PC-3 (cell line): ENCODE data around the gene COL8A1. TPM values are rescaled to one million over a fixed set of nuclear protein-coding genes. Genes with fewer than 3 reads are reported as not detected.

Source experiments
- ATAC-seq: fragments of 200-7000 bp; cut with Tn5 transposase; 2 replicates; pipeline ENCODE4 v1.9.1; 2020; ENCODE audit warnings: mild to moderate bottlenecking, moderate library complexity
- BruUV-seq: library from RNA; stranded (reverse); fragments of 400-500 nt; replicated peaks from 2 replicates; lab custom pipeline; 2021; lab: Mats Ljungman, UMichigan
- CTCF ChIA-PET: fragments of 300-600 bp; sonication (Branson Sonifier 250); formaldehyde crosslinking; loops from one replicate; lab custom pipeline; 2022; ENCODE audit warnings: antibody characterized with exemption; lab: Charles Lee
- POLR2A ChIA-PET: fragments of 300-600 bp; sonication (Branson Sonifier 250); formaldehyde crosslinking; loops from one replicate; lab custom pipeline; 2022; ENCODE audit warnings: antibody characterized with exemption; ENCODE audit not compliant: unreplicated experiment; lab: Charles Lee
- DNase-seq: peaks from one replicate; pipeline ENCODE4 v3.0.0-alpha.2; 2015
- H2AFZ ChIP-seq: fragments of 300-600 bp; sonication (generic); 2 replicates; pipeline ENCODE4 v1.6.0; 2016; ENCODE audit warnings: antibody characterized with exemption, low read length
- H3F3A ChIP-seq: fragments of 300-600 bp; sonication (generic); one replicate; pipeline ENCODE4 v1.6.0; 2017; ENCODE audit warnings: antibody characterized with exemption, low read length, control low read depth, mild to moderate bottlenecking; ENCODE audit not compliant: unreplicated experiment
- H3K27ac ChIP-seq: fragments of 300-600 bp; sonication (generic); 2 replicates; pipeline ENCODE4 v1.5.1; 2016; ENCODE audit warnings: mild to moderate bottlenecking, low read length
- H3K27me3 ChIP-seq: fragments of 300-600 bp; sonication (generic); 2 replicates; pipeline ENCODE4 v1.6.1; 2016; ENCODE audit warnings: low read length, mixed read lengths
- H3K36me3 ChIP-seq: fragments of 300-600 bp; sonication (generic); 2 replicates; pipeline ENCODE4 v1.6.1; 2016; ENCODE audit warnings: low read depth, mixed run types, low read length, mixed read lengths
- H3K4me1 ChIP-seq: fragments of 300-600 bp; sonication (generic); 2 replicates; pipeline ENCODE4 v1.5.1; 2016; ENCODE audit warnings: low read length; ENCODE audit not compliant: insufficient read depth
- H3K4me2 ChIP-seq: fragments of 300-600 bp; sonication (generic); 2 replicates; pipeline ENCODE4 v1.6.0; 2016; ENCODE audit warnings: low read length
- H3K4me3 ChIP-seq: fragments of 300-600 bp; sonication (generic); 2 replicates; pipeline ENCODE4 v1.5.1; 2016; ENCODE audit warnings: mild to moderate bottlenecking, low read length, mixed read lengths
- H3K79me2 ChIP-seq: fragments of 300-600 bp; sonication (generic); 2 replicates; pipeline ENCODE4 v1.6.1; 2017; ENCODE audit warnings: low read length, mixed read lengths
- H3K9ac ChIP-seq: fragments of 300-600 bp; sonication (generic); 2 replicates; pipeline ENCODE4 v1.6.0; 2016; ENCODE audit warnings: mild to moderate bottlenecking, low read length
- H3K9me2 ChIP-seq: fragments of 300-600 bp; sonication (generic); replicated peaks from 2 replicates; pipeline ENCODE4 v1.6.1; 2016; ENCODE audit warnings: mixed run types, low read length, mixed read lengths
- H3K9me3 ChIP-seq: fragments of 300-600 bp; sonication (generic); 2 replicates; pipeline ENCODE4 v1.6.1; 2016; ENCODE audit warnings: low read length, mixed read lengths
- H4K20me1 ChIP-seq: fragments of 300-600 bp; sonication (generic); 2 replicates; pipeline ENCODE4 v1.6.1; 2016; ENCODE audit warnings: low read length, mixed read lengths
- EZH2 ChIP-seq: fragments of 300-600 bp; sonication (generic); IDR thresholded peaks from one replicate; pipeline ENCODE4 v1.6.1; 2017; ENCODE audit warnings: antibody characterized with exemption, mild to moderate bottlenecking, low read length; ENCODE audit not compliant: unreplicated experiment
- EZH2phosphoT487 ChIP-seq: fragments of 300-600 bp; sonication (generic); IDR thresholded peaks from 2 replicates; pipeline ENCODE4 v1.6.1; 2018; ENCODE audit warnings: mild to moderate bottlenecking, antibody characterized with exemption, low read length, borderline replicate concordance
- intact Hi-C: fragments of 100-400 bp; cut with micrococcal nuclease; formaldehyde crosslinking; loops from 2 replicates; pipeline ENCODE4 v1.9.0; 2023
- total RNA-seq: library from RNA; depleted of rRNA; stranded (reverse); fragments of >200 nt; gene quantifications from 2 replicates; pipeline ENCODE4 v1.2.3, GENCODE V29; 2014
- TF ChIP-seq, protein P1 (sequence below): fragments of 300-600 bp; sonication (generic); conservative IDR thresholded peaks from 2 replicates; pipeline ENCODE4 v1.5.1; 2017; ENCODE audit warnings: antibody characterized with exemption, low read depth, mild to moderate bottlenecking, low read length

Gene COL8A1
- total RNA-seq, 1 experiment from 2014 or later = 2.4 TPM

DNA sequence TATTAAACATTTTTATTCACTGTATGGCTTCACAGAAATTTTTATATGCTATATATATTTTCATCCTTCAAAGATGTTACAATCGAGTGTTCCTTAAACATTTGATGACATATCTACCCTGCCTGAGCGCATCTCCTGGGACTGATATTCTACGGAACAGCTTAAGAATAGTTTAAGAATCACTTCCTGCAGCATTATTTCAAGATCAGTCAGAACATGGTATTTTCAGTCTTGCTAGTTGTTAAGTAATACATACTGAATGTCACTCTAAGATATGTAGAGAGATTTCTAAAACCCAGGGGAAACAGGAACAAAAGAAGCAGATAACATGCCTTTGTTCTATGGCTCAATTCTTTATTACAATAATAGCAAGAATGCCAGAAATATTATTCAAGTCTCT, 8.7 kb downstream of the COL8A1 start:
- ChIA-PET CTCF (interaction anchor here (0.6 to 1.1 kb wide), 4 partner anchors 9 to 105 kb away, joined by 3 to 6 read pairs (median 4); partner anchors contain the start of gene COL8A1), POLR2A (interaction anchor here (0.6 kb wide), 1 partner anchor 40 kb away, joined by 3 read pairs; no protein-coding TSS in a partner anchor)
- intact Hi-C loops = no loop called here

DNA sequence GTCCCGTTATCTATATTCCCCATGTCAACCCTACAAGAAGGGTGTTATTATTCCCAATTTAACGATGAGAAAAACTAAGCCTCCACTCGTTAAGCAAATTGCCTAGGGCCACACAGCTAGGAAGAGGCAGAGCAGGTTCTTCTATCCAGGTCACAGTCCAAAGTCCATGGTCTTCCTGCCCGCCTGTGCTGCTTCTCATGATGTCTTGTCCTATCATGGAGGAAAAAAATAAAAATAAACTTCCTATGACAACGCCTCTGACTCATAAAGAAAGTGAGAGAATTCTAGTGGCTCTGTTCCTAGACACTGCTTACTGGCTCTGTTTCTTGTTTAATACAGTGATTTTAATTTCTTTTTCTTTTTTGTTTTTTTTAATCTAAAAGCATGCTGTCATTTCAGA, 9.7 kb downstream of the COL8A1 start:
- H3K9me2 ChIP-seq = no peaks in the 10 kb centered on the region
- POLR2A ChIA-PET = no interaction called here
- peak overlapping the region; percentile 11; the same call in 1 of the 2 replicates for H2AFZ ChIP-seq
- H3K9ac ChIP-seq = peak overlapping the region; percentile 41
- H3K4me2 ChIP-seq = peak overlapping the region; percentile 70
- no peaks in the 10 kb centered on the region for H3K36me3 ChIP-seq
- peak overlapping the region; percentile 84 for H3K27ac ChIP-seq
- no peaks in the 10 kb centered on the region for H3F3A ChIP-seq
- no peaks in the 10 kb centered on the region for H4K20me1 ChIP-seq
- peak overlapping the region; percentile 41 for H3K4me3 ChIP-seq
- H3K9me3 ChIP-seq = no peaks in the 10 kb centered on the region
- DNase-seq = peak; percentile 94
- H3K79me2 ChIP-seq = no peaks in the 10 kb centered on the region
- CTCF ChIA-PET = interaction anchor here (0.5 to 1.1 kb wide), 3 partner anchors 15 to 103 kb away, joined by 3 to 4 read pairs (median 3); no protein-coding TSS in a partner anchor
- intact Hi-C loops = loop anchor here (1.0 to 2.0 kb wide), 3 partner anchors 15 to 100 kb away; no protein-coding TSS in a partner anchor
- peaks cover 48% of the 10 kb centered on the region for H3K4me1 ChIP-seq
- no peaks in the 10 kb centered on the region for H3K27me3 ChIP-seq
- peak; percentile 77 for ATAC-seq
- no TSS peak for BruUV-seq
- TF ChIP-seq EZH2phosphoT487 = no peak
- TF ChIP-seq, protein P1, sequence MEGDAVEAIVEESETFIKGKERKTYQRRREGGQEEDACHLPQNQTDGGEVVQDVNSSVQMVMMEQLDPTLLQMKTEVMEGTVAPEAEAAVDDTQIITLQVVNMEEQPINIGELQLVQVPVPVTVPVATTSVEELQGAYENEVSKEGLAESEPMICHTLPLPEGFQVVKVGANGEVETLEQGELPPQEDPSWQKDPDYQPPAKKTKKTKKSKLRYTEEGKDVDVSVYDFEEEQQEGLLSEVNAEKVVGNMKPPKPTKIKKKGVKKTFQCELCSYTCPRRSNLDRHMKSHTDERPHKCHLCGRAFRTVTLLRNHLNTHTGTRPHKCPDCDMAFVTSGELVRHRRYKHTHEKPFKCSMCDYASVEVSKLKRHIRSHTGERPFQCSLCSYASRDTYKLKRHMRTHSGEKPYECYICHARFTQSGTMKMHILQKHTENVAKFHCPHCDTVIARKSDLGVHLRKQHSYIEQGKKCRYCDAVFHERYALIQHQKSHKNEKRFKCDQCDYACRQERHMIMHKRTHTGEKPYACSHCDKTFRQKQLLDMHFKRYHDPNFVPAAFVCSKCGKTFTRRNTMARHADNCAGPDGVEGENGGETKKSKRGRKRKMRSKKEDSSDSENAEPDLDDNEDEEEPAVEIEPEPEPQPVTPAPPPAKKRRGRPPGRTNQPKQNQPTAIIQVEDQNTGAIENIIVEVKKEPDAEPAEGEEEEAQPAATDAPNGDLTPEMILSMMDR = no peak
- no peak for TF ChIP-seq EZH2

More for the DNA sequence above, 8.7 kb downstream of the COL8A1 start:
- no peaks in the 10 kb centered on the region for H3F3A ChIP-seq
- no peak overlapping the region; the same call in 1 of the 2 replicates for H3K9ac ChIP-seq
- H3K36me3 ChIP-seq = no peaks in the 10 kb centered on the region
- H3K4me3 ChIP-seq = no peak overlapping the region
- no peaks in the 10 kb centered on the region for H4K20me1 ChIP-seq
- no peaks in the 10 kb centered on the region for H3K9me2 ChIP-seq
- ATAC-seq (no peak), DNase-seq (no peak)
- H3K27ac ChIP-seq = 0 out of 2 replicates have a peak overlapping the region, but pooled peaks have one; percentile 84
- H2AFZ ChIP-seq = no peak overlapping the region
- H3K4me2 ChIP-seq = no peak overlapping the region
- H3K79me2 ChIP-seq = no peaks in the 10 kb centered on the region
- no TSS peak for BruUV-seq
- H3K4me1 ChIP-seq = peaks cover 44% of the 10 kb centered on the region
- TF ChIP-seq, protein P1 = no peak
- TF ChIP-seq EZH2phosphoT487 (no peak), EZH2 (no peak)
- H3K9me3 ChIP-seq = no peaks in the 10 kb centered on the region
- H3K27me3 ChIP-seq = no peaks in the 10 kb centered on the region

DNA sequence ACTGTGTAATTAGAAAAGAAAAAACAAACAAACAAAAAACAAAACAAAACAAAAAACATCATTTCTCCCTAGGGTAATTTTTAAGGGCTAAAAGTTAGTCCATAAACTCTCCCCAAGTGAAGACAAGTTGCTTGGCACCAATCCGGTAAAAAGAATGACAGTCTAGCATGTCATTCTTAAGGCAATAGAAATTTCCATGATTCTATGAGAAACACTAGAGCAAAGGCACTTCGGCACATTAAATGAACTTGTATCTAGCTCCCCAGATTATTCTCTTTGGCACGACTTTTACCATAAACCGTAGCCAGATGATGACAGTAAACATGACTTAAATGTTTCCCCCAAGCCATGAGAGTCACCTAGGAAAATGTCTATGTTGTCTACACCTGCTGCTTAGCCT, 10.1 kb downstream of the COL8A1 start:
- Histone ChIP-seq H3K9ac (peak overlapping the region; percentile 41), H3K36me3 (no peaks in the 10 kb centered on the region), H3F3A (no peaks in the 10 kb centered on the region), H3K4me2 (peak overlapping the region; percentile 70), H3K79me2 (no peaks in the 10 kb centered on the region), H3K9me3 (no peaks in the 10 kb centered on the region), H3K4me3 (peak overlapping the region; percentile 41), H2AFZ (peak overlapping the region; percentile 9), H3K27me3 (no peaks in the 10 kb centered on the region), H4K20me1 (no peaks in the 10 kb centered on the region), H3K27ac (peak overlapping the region; percentile 84), H3K4me1 (peaks cover 48% of the 10 kb centered on the region), H3K9me2 (no peaks in the 10 kb centered on the region)
- ChIA-PET CTCF (interaction anchor here (1.0 to 1.1 kb wide), 2 partner anchors 15 to 103 kb away, joined by 3 to 4 read pairs; no protein-coding TSS in a partner anchor), POLR2A (no interaction called here)
- TF ChIP-seq, protein P1 = no peak
- TF ChIP-seq EZH2 (no peak), EZH2phosphoT487 (no peak)
- BruUV-seq = no TSS peak
- DNase-seq (peak; percentile 68), ATAC-seq (peak; percentile 7)
- intact Hi-C loops = loop anchor here (1.0 to 2.0 kb wide), 3 partner anchors 14 to 100 kb away; no protein-coding TSS in a partner anchor
